Neural progenitor cell (in vitro differentiated cells): ENCODE data around the gene CDK5RAP2. TPM values are rescaled to one million over a fixed set of nuclear protein-coding genes. Genes with fewer than 3 reads are reported as not detected.

Experiments used
- DNase-seq: peaks from one replicate; pipeline ENCODE4 v3.0.0-alpha.2; 2016; ENCODE audit warnings: low spot score
- H2AFZ ChIP-seq: fragments of 200-600 bp; sonication (generic); replicated peaks from 2 replicates; pipeline ENCODE4 v1.6.1; 2016; ENCODE audit warnings: antibody characterized with exemption
- H3F3A ChIP-seq: fragments of 200-600 bp; sonication (generic); 2 replicates; pipeline ENCODE4 v1.6.1; 2016; ENCODE audit warnings: antibody characterized with exemption, low read depth
- H3K27ac ChIP-seq: fragments of 200-600 bp; sonication (generic); 2 replicates; pipeline ENCODE4 v1.5.1; 2016; ENCODE audit warnings: mild to moderate bottlenecking
- H3K27me3 ChIP-seq: fragments of 200-600 bp; sonication (generic); 2 replicates; pipeline ENCODE4 v1.6.1; 2016; ENCODE audit warnings: mild to moderate bottlenecking, moderate library complexity
- H3K36me3 ChIP-seq: fragments of 200-600 bp; sonication (generic); 2 replicates; pipeline ENCODE4 v1.5.1; 2016
- H3K4me1 ChIP-seq: fragments of 200-600 bp; sonication (generic); 2 replicates; pipeline ENCODE4 v1.6.1; 2016; ENCODE audit warnings: mixed run types
- H3K4me2 ChIP-seq: fragments of 200-600 bp; sonication (generic); 2 replicates; pipeline ENCODE4 v1.6.1; 2016
- H3K4me3 ChIP-seq: fragments of 200-600 bp; sonication (generic); 2 replicates; pipeline ENCODE4 v1.5.1; 2016
- H3K79me2 ChIP-seq: fragments of 200-600 bp; sonication (generic); 2 replicates; pipeline ENCODE4 v1.6.1; 2016; ENCODE audit warnings: low read depth
- H3K9ac ChIP-seq: fragments of 200-600 bp; sonication (generic); 2 replicates; pipeline ENCODE4 v1.6.1; 2016
- H3K9me3 ChIP-seq: fragments of 200-600 bp; sonication (generic); 2 replicates; pipeline ENCODE4 v1.5.1; 2016; ENCODE audit warnings: low read depth
- H4K20me1 ChIP-seq: fragments of 200-600 bp; sonication (generic); 2 replicates; pipeline ENCODE4 v1.6.1; 2016; ENCODE audit warnings: low read depth
- H3K27ac Mint-ChIP-seq: 3 replicates; pipeline ENCODE4 v1.8.0; 2021; ENCODE audit warnings: mixed read lengths
- H3K27me3 Mint-ChIP-seq: 2 replicates; pipeline ENCODE4 v1.8.0; 2022; ENCODE audit warnings: low read depth, mild to moderate bottlenecking, inconsistent platforms, moderate library complexity, mixed read lengths; ENCODE audit not compliant: insufficient read depth
- H3K36me3 Mint-ChIP-seq: 3 replicates; pipeline ENCODE4 v1.8.0; 2021; ENCODE audit warnings: mixed read lengths
- H3K4me1 Mint-ChIP-seq: 3 replicates; pipeline ENCODE4 v1.8.0; 2021; ENCODE audit warnings: mixed read lengths
- H3K4me3 Mint-ChIP-seq: 3 replicates; pipeline ENCODE4 v1.8.0; 2021; ENCODE audit warnings: mild to moderate bottlenecking, moderate library complexity, mixed read lengths
- H3K9me3 Mint-ChIP-seq: 3 replicates; pipeline ENCODE4 v1.8.0; 2020; ENCODE audit warnings: mixed read lengths
- CTCF ChIP-seq: fragments of 200-600 bp; sonication (generic); IDR thresholded peaks from 2 replicates; pipeline ENCODE4 v1.5.1; 2017; ENCODE audit warnings: antibody characterized with exemption, mild to moderate bottlenecking
- EZH2 ChIP-seq: fragments of 200-600 bp; sonication (generic); IDR thresholded peaks from 2 replicates; pipeline ENCODE4 v1.6.1; 2017; ENCODE audit warnings: antibody characterized with exemption, mild to moderate bottlenecking, moderate library complexity
- EZH2phosphoT487 ChIP-seq: fragments of 200-600 bp; sonication (generic); IDR thresholded peaks from 2 replicates; pipeline ENCODE4 v1.6.1; 2017; ENCODE audit warnings: antibody characterized with exemption
- total RNA-seq: library from RNA; depleted of rRNA; stranded (reverse); fragments of >200 nt; gene quantifications from 2 replicates; pipeline ENCODE4 v1.2.3, GENCODE V29; 2015; ENCODE audit warnings: low replicate concordance

CDK5RAP2 gene
- total RNA-seq, 1 donor from 2014 or later: 62.5 TPM

- no peak overlapping the region for H2AFZ ChIP-seq
- no peaks in the 10 kb centered on the region for H3F3A ChIP-seq
- no peaks in the 10 kb centered on the region for H3K9me3 ChIP-seq
- TF ChIP-seq EZH2: no peak
- no peak for TF ChIP-seq EZH2phosphoT487
- TF ChIP-seq CTCF: no peak
- H3K4me3 ChIP-seq: no peak overlapping the region
- no peak overlapping the region for H3K4me2 ChIP-seq
- no peaks in the 10 kb centered on the region for H3K27me3 ChIP-seq
- H3K79me2 ChIP-seq: no peaks in the 10 kb centered on the region
- no peaks in the 10 kb centered on the region for H3K36me3 ChIP-seq
- Mint-ChIP-seq H3K27ac (no peak overlapping the region), H3K36me3 (no peaks in the 10 kb centered on the region), H3K27me3 (no peaks in the 10 kb centered on the region), H3K4me1 (no peaks in the 10 kb centered on the region), H3K4me3 (no peak overlapping the region), H3K9me3 (peaks cover 5% of the 10 kb centered on the region)
- no peak for DNase-seq
- H3K4me1 ChIP-seq: no peaks in the 10 kb centered on the region
- no peak overlapping the region for H3K9ac ChIP-seq
- H3K27ac ChIP-seq: no peak overlapping the region
- no peaks in the 10 kb centered on the region for H4K20me1 ChIP-seq
These were observed 214.6 kb downstream of the CDK5RAP2 start for GRCh38 chr9:120365386-120365785.

- Histone ChIP-seq H3K79me2 (no peaks in the 10 kb centered on the region), H3K36me3 (no peaks in the 10 kb centered on the region), H4K20me1 (no peaks in the 10 kb centered on the region), H3K4me2 (no peak overlapping the region), H3F3A (no peaks in the 10 kb centered on the region), H3K27me3 (no peaks in the 10 kb centered on the region), H3K4me3 (no peak overlapping the region), H3K4me1 (no peaks in the 10 kb centered on the region), H3K27ac (no peak overlapping the region), H3K9me3 (no peaks in the 10 kb centered on the region), H2AFZ (no peak overlapping the region), H3K9ac (no peak overlapping the region)
- Mint-ChIP-seq H3K4me1 (no peaks in the 10 kb centered on the region), H3K4me3 (no peak overlapping the region), H3K36me3 (no peaks in the 10 kb centered on the region), H3K27ac (no peak overlapping the region), H3K9me3 (peaks cover 5% of the 10 kb centered on the region), H3K27me3 (no peaks in the 10 kb centered on the region)
- no peak for TF ChIP-seq CTCF
- TF ChIP-seq EZH2: no peak
- no peak for TF ChIP-seq EZH2phosphoT487
- no peak for DNase-seq
These were observed 216.3 kb downstream of the CDK5RAP2 start for GRCh38 chr9:120363697-120364096.

GRCh38 chr9:120362446-120362845 is 217.5 kb downstream of the CDK5RAP2 start:
- no peak for DNase-seq
- H3K4me2 ChIP-seq: no peak overlapping the region
- H3K27me3 ChIP-seq: no peaks in the 10 kb centered on the region
- H3K36me3 Mint-ChIP-seq: no peaks in the 10 kb centered on the region
- H2AFZ ChIP-seq: no peak overlapping the region
- no peaks in the 10 kb centered on the region for H3K27me3 Mint-ChIP-seq
- H4K20me1 ChIP-seq: no peaks in the 10 kb centered on the region
- no peaks in the 10 kb centered on the region for H3F3A ChIP-seq
- H3K79me2 ChIP-seq: no peaks in the 10 kb centered on the region
- no peak overlapping the region for H3K4me3 ChIP-seq
- H3K4me1 Mint-ChIP-seq: no peaks in the 10 kb centered on the region
- H3K9ac ChIP-seq: no peak overlapping the region
- H3K27ac ChIP-seq: no peak overlapping the region
- TF ChIP-seq EZH2phosphoT487: no peak
- TF ChIP-seq EZH2: no peak
- TF ChIP-seq CTCF: no peak
- H3K36me3 ChIP-seq: no peaks in the 10 kb centered on the region
- no peaks in the 10 kb centered on the region for H3K9me3 ChIP-seq
- H3K27ac Mint-ChIP-seq: no peak overlapping the region
- H3K9me3 Mint-ChIP-seq: peaks cover 5% of the 10 kb centered on the region
- H3K4me3 Mint-ChIP-seq: no peak overlapping the region
- no peaks in the 10 kb centered on the region for H3K4me1 ChIP-seq

- Mint-ChIP-seq H3K4me1 (no peaks in the 10 kb centered on the region), H3K27ac (no peak overlapping the region), H3K36me3 (no peaks in the 10 kb centered on the region), H3K4me3 (no peak overlapping the region), H3K9me3 (peaks cover 3% of the 10 kb centered on the region), H3K27me3 (no peaks in the 10 kb centered on the region)
- no peak for DNase-seq
- Histone ChIP-seq H3K27me3 (no peaks in the 10 kb centered on the region), H3K4me1 (no peaks in the 10 kb centered on the region), H4K20me1 (no peaks in the 10 kb centered on the region), H3K36me3 (no peaks in the 10 kb centered on the region), H3K27ac (no peak overlapping the region), H3K9me3 (no peaks in the 10 kb centered on the region), H3K79me2 (no peaks in the 10 kb centered on the region), H3K9ac (no peak overlapping the region), H3F3A (no peaks in the 10 kb centered on the region), H2AFZ (no peak overlapping the region), H3K4me3 (no peak overlapping the region), H3K4me2 (no peak overlapping the region)
- TF ChIP-seq CTCF (no peak), EZH2 (no peak), EZH2phosphoT487 (no peak)
These were observed 218.4 kb downstream of the CDK5RAP2 start for GRCh38 chr9:120361551-120361950.
